Activated CD4-positive, alpha-beta T cell treated with anti-CD3 and anti-CD28 coated beads, Interleukin-2, amount 10 ng/mL, durations not matched to agents 24 days and 14 days (primary cell): ENCODE data around the gene GABPB1. TPM values are rescaled to one million over a fixed set of nuclear protein-coding genes. Genes with fewer than 3 reads are reported as not detected.

Source experiments
- DNase-seq: peaks from one replicate; pipeline ENCODE4 v3.0.0; 2022
- H3K27ac Mint-ChIP-seq: one replicate; pipeline ENCODE4 v1.8.0; 2022; ENCODE audit warnings: mild to moderate bottlenecking, mixed read lengths
- H3K27me3 Mint-ChIP-seq: one replicate; pipeline ENCODE4 v1.8.0; 2022; ENCODE audit warnings: mixed read lengths
- H3K36me3 Mint-ChIP-seq: one replicate; pipeline ENCODE4 v1.8.0; 2022; ENCODE audit warnings: low read depth, mild to moderate bottlenecking, mixed read lengths
- H3K4me1 Mint-ChIP-seq: one replicate; pipeline ENCODE4 v1.8.0; 2021; ENCODE audit warnings: mixed read lengths
- H3K4me3 Mint-ChIP-seq: one replicate; pipeline ENCODE4 v1.8.0; 2022; ENCODE audit warnings: mild to moderate bottlenecking, moderate library complexity, mixed read lengths
- H3K9me3 Mint-ChIP-seq: one replicate; pipeline ENCODE4 v1.8.0; 2021; ENCODE audit warnings: mixed read lengths
- intact Hi-C: fragments of 100-400 bp; cut with micrococcal nuclease; formaldehyde crosslinking; loops from one replicate; pipeline ENCODE4 v1.15.1; 2023
- total RNA-seq: library from RNA; stranded (reverse); gene quantifications from 2 replicates; pipeline ENCODE4 v1.2.3, GENCODE V29; 2022

The GABPB1 gene
- total RNA-seq, 1 donor from 2014 or later = 78.3 TPM

DNA sequence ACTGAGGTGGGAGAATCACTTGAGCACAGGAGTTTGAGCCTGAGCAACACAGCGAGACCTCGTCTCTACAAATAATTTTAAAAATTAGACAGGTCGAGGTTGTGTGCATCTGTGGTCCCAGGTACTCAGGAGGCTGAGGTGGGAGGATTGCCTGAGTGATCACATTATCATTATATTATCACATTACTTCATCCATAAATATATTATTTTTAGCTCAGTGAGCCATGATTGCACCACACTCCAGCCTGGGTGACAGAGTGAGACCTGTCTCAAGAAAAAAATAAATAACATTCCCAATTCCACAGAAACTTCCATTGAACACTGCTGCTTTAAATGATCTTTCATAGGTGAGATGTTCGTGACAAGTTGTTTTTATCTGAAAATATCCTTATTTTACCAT, 21.8 kb downstream of the GABPB1 start:
- Mint-ChIP-seq H3K4me3 (no peak overlapping the region), H3K9me3 (peaks cover 4% of the 10 kb centered on the region), H3K36me3 (peaks cover 30% of the 10 kb centered on the region), H3K4me1 (peaks cover 26% of the 10 kb centered on the region), H3K27ac (no peak overlapping the region), H3K27me3 (no peaks in the 10 kb centered on the region)
- intact Hi-C loops = no loop called here
- DNase-seq = no peak

DNA sequence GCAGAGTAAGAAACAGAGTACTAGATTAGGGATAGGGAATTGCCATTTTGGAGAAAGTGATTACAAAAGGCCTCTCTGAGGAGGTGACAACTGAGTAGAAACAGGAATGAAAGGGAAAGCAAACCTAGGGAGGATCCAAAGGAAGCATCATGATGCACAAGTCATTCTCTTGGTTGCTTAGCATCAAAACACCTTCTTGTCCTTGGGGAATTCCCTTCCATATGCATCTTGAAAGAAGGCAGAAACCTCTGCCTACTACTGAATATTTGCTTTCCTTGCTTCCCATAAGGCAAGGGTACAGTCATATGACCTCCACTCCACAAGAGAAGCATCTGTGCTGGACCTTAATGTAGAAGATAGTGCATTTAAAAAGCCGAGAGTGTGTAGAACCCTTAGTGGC, 24.1 kb downstream of the GABPB1 start:
- no peak overlapping the region for H3K4me3 Mint-ChIP-seq
- peaks cover 4% of the 10 kb centered on the region for H3K9me3 Mint-ChIP-seq
- intact Hi-C loops = loop anchor here (1.0 to 2.0 kb wide), 2 partner anchors 24 to 93 kb away; partner anchors contain the start of genes GABPB1 and USP8
- H3K27ac Mint-ChIP-seq = peak overlapping the region; percentile 36
- H3K4me1 Mint-ChIP-seq = peaks cover 26% of the 10 kb centered on the region
- DNase-seq = peak; percentile 54
- peaks cover 24% of the 10 kb centered on the region for H3K36me3 Mint-ChIP-seq
- H3K27me3 Mint-ChIP-seq = no peaks in the 10 kb centered on the region

- Mint-ChIP-seq H3K27ac (no peak overlapping the region), H3K27me3 (no peaks in the 10 kb centered on the region), H3K4me3 (no peak overlapping the region), H3K4me1 (peaks cover 17% of the 10 kb centered on the region), H3K9me3 (no peaks in the 10 kb centered on the region), H3K36me3 (peaks cover 19% of the 10 kb centered on the region)
- intact Hi-C loops = no loop called here
- DNase-seq = no peak
Measured at GRCh38 chr15:50328116-50328515, 26.9 kb downstream of the GABPB1 start.

GRCh38 chr15:50321680-50322210, 33.3 kb downstream of the GABPB1 start:
- peaks cover 20% of the 10 kb centered on the region for H3K4me1 Mint-ChIP-seq

DNA sequence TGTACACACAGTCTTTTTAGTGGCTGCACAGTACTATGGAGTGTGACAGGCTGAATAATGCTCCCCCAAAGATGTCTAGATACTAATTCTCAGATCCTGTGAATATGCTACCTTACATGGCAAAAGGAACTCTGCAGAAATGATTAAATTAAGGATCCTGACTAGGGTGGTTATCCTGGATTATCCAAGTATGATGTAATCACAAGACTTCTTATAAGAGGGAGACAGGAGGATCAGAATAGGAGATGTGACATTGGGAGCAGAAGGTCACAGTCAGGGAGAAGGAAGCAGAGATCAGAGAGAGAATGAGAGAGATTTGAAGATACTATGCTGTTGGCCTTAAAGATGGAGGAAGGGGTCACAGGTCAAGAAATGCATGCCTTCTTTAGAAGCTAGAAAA, 34.5 kb downstream of the GABPB1 start:
- intact Hi-C loops = no loop called here

More at GRCh38 chr15:50321680-50322210, 33.3 kb downstream of the GABPB1 start:
- Mint-ChIP-seq H3K9me3 (no peaks in the 10 kb centered on the region), H3K27ac (no peak overlapping the region), H3K4me3 (no peak overlapping the region), H3K36me3 (peaks cover 10% of the 10 kb centered on the region), H3K27me3 (no peaks in the 10 kb centered on the region)
- DNase-seq = no peak
- intact Hi-C loops = no loop called here

GRCh38 chr15:50318697-50319096, 36.3 kb downstream of the GABPB1 start:
- DNase-seq = no peak
- intact Hi-C loops = loop anchor here (5.0 to 10.0 kb wide), 4 partner anchors 76 to 1084 kb away; no protein-coding TSS in a partner anchor
- Mint-ChIP-seq H3K27me3 (no peaks in the 10 kb centered on the region), H3K4me1 (peaks cover 28% of the 10 kb centered on the region), H3K36me3 (peaks cover 8% of the 10 kb centered on the region), H3K27ac (peak overlapping the region; percentile 74), H3K4me3 (peak overlapping the region; percentile 72), H3K9me3 (no peaks in the 10 kb centered on the region)

More for the DNA sequence above, 34.5 kb downstream of the GABPB1 start:
- no peaks in the 10 kb centered on the region for H3K27me3 Mint-ChIP-seq
- DNase-seq = no peak
- H3K27ac Mint-ChIP-seq = peak overlapping the region; percentile 39
- no peak overlapping the region for H3K4me3 Mint-ChIP-seq
- peaks cover 22% of the 10 kb centered on the region for H3K4me1 Mint-ChIP-seq
- H3K9me3 Mint-ChIP-seq = no peaks in the 10 kb centered on the region
- H3K36me3 Mint-ChIP-seq = peaks cover 10% of the 10 kb centered on the region

DNA sequence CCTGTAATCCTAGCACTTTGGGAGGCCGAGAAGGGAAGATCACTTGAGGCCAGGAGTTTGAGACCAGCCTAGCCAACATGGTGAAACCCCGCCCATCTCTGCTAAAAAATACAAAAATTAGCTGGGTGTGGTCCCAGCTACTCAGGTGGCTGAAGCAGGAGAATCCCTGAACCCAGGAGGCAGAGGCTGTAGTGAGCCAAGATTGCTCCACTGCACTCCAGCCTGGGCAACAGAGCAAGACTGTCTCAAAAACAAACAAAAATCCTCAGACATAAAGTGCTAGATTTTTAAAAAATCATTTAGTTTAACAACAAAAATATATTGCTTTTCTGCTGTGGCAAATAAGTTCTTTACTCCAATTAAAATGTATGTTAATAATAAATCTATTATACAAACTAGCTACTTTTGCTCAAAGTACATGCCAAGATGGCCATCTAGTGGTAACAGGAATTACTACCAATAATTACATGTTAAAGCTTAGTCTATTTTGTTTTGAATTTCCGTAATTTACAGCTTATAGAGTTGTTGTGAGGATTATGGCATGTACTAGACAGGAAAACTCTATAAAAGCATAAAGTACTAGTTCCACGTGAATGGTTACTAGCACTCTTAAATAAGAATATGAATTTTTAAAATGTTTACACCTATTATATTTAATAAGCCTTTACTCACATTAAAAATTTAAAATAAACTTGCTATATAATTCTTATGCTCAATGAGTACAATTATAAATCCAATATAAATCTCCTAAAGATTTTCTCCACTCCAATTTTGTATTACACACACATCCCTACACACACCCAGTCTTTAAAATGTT, 39.0 kb downstream of the GABPB1 start:
- DNase-seq = peak; percentile 65
- H3K4me1 Mint-ChIP-seq = peaks cover 32% of the 10 kb centered on the region
- H3K36me3 Mint-ChIP-seq = peaks cover 8% of the 10 kb centered on the region
- no peaks in the 10 kb centered on the region for H3K9me3 Mint-ChIP-seq
- no peak overlapping the region for H3K4me3 Mint-ChIP-seq
- intact Hi-C loops = loop anchor here (5.0 to 10.0 kb wide), 4 partner anchors 74 to 1081 kb away; no protein-coding TSS in a partner anchor
- no peak overlapping the region for H3K27ac Mint-ChIP-seq
- H3K27me3 Mint-ChIP-seq = no peaks in the 10 kb centered on the region

- DNase-seq = no peak
- H3K27me3 Mint-ChIP-seq = no peaks in the 10 kb centered on the region
- H3K4me3 Mint-ChIP-seq = no peak overlapping the region
- no peak overlapping the region for H3K27ac Mint-ChIP-seq
- intact Hi-C loops = loop anchor here (5.0 to 10.0 kb wide), 4 partner anchors 165 to 1078 kb away; no protein-coding TSS in a partner anchor
- peaks cover 8% of the 10 kb centered on the region for H3K9me3 Mint-ChIP-seq
- peaks cover 27% of the 10 kb centered on the region for H3K36me3 Mint-ChIP-seq
- H3K4me1 Mint-ChIP-seq = peaks cover 16% of the 10 kb centered on the region
Measured at GRCh38 chr15:50312636-50313035, 42.4 kb downstream of the GABPB1 start.

DNA sequence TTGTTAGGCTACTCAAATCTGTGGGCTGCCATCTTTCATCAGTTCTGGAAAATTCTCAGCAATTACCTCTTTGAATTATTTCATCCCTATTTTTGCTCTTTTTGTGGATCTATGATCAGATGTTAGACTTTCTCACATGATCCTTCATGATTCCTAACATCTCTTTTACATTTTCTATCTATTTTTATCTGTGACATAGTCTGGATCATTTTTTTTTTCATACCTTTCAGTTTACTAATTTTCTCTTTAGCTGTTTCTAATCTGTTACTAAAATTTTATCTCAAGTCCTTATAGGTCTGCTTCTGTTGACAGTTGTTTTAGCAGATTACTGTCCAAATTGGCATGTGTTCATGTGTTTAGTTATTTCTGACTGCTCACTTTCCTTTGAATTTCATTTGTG, 47.2 kb downstream of the GABPB1 start:
- Mint-ChIP-seq H3K9me3 (peaks cover 17% of the 10 kb centered on the region), H3K4me1 (peaks cover 4% of the 10 kb centered on the region), H3K27ac (no peak overlapping the region), H3K36me3 (peaks cover 52% of the 10 kb centered on the region), H3K4me3 (no peak overlapping the region), H3K27me3 (no peaks in the 10 kb centered on the region)
- DNase-seq = no peak
- intact Hi-C loops = no loop called here

DNA sequence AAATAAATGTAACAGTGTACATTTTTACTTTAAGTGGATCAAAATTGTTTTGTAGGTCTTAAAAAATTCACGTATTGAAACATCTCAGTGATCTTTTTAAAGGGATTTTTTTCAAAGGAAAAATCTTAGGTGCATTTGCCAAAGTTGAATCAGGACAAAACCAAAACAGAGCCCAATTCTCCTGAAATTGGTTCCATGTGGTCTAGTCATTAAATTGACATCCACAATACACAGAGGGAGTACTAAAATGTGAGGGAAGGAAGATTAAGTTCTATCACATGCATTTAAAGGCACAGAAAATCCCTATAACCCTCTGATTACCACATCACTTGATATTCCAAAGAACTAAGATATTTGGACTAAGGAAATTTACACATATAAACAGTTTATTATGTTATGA, 50.2 kb downstream of the GABPB1 start:
- Mint-ChIP-seq H3K4me1 (no peaks in the 10 kb centered on the region), H3K27me3 (no peaks in the 10 kb centered on the region), H3K9me3 (peaks cover 17% of the 10 kb centered on the region), H3K4me3 (no peak overlapping the region), H3K27ac (no peak overlapping the region), H3K36me3 (peaks cover 74% of the 10 kb centered on the region)
- intact Hi-C loops = no loop called here
- DNase-seq = no peak

GRCh38 chr15:50302581-50302980, 52.4 kb downstream of the GABPB1 start:
- peaks cover 71% of the 10 kb centered on the region for H3K36me3 Mint-ChIP-seq
- intact Hi-C loops = no loop called here
- H3K27ac Mint-ChIP-seq = no peak overlapping the region
- H3K27me3 Mint-ChIP-seq = no peaks in the 10 kb centered on the region
- peaks cover 8% of the 10 kb centered on the region for H3K9me3 Mint-ChIP-seq
- H3K4me1 Mint-ChIP-seq = no peaks in the 10 kb centered on the region
- H3K4me3 Mint-ChIP-seq = no peak overlapping the region
- DNase-seq = no peak

DNA sequence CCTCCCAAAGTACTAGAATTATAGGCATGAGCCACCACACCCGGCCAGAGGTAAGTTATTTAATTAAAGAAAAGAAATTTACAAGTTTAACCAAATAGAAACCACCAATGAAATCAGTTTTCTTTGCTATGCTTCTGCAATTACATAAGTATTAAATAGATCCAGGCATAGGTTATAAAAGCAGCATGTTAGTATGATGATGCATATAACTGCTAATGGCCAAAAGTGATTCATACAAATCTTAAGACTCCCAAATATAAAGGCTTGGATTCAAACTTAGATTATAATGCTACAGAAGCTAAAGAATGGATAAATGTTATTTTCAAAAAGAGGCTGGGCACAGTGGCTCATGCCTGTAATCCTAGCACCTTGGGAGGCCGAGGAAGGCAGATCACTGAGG, 56.7 kb downstream of the GABPB1 start:
- Mint-ChIP-seq H3K4me3 (no peak overlapping the region), H3K9me3 (no peaks in the 10 kb centered on the region), H3K27ac (no peak overlapping the region), H3K27me3 (no peaks in the 10 kb centered on the region), H3K4me1 (peaks cover 3% of the 10 kb centered on the region), H3K36me3 (peaks cover 66% of the 10 kb centered on the region)
- DNase-seq = no peak
- intact Hi-C loops = loop anchor here (5.0 kb wide), 1 partner anchor 36 kb away; no protein-coding TSS in a partner anchor

DNA sequence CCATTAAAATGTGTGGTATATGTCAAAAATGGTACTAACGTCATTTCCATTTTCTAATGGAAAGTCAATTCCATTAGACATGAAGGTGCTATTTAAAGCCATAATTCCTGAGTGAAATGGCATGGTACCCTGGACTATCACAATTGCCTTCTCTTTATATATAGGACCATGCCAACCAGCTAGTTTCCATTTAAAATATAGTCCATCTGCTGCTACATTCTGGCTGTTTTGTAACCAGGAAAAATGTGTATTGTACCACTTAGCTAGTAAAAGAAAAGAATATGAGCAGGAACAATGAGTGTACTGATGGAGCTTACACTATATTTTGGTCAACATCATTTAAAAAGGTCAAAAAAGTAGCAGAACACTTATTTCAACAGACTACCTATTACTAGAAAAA, 59.0 kb downstream of the GABPB1 start:
- no peak for DNase-seq
- no peak overlapping the region for H3K27ac Mint-ChIP-seq
- peaks cover 54% of the 10 kb centered on the region for H3K36me3 Mint-ChIP-seq
- H3K9me3 Mint-ChIP-seq = no peaks in the 10 kb centered on the region
- no peak overlapping the region for H3K4me3 Mint-ChIP-seq
- no peaks in the 10 kb centered on the region for H3K27me3 Mint-ChIP-seq
- intact Hi-C loops = loop anchor here (5.0 kb wide), 1 partner anchor 34 kb away; no protein-coding TSS in a partner anchor
- H3K4me1 Mint-ChIP-seq = peaks cover 3% of the 10 kb centered on the region

GRCh38 chr15:50289749-50290148, 65.2 kb downstream of the GABPB1 start:
- intact Hi-C loops = no loop called here
- H3K36me3 Mint-ChIP-seq = peaks cover 50% of the 10 kb centered on the region
- DNase-seq = no peak
- H3K27me3 Mint-ChIP-seq = no peaks in the 10 kb centered on the region
- no peaks in the 10 kb centered on the region for H3K9me3 Mint-ChIP-seq
- H3K4me3 Mint-ChIP-seq = no peak overlapping the region
- H3K27ac Mint-ChIP-seq = peak overlapping the region; percentile 56
- H3K4me1 Mint-ChIP-seq = peaks cover 6% of the 10 kb centered on the region
